GM12891 (cell line): ENCODE measurements around the gene N4BP2.
"Not testable (repeated sequence)": the region's sequence is repeated elsewhere in the genome, so short reads cannot be mapped to it uniquely, and the experiment has no call there.

Source experiments
- DNase-seq: peaks from one replicate; pipeline ENCODE4 v3.0.0; 2011; ENCODE audit warnings: low spot score; ENCODE audit not compliant: insufficient read length
- FAIRE-seq: peaks from 2 replicates; lab custom pipeline; 2011; peaks lifted over from hg19 to GRCh38; lab: Jason Lieb, UNC
- PAX5 ChIP-seq: IDR thresholded peaks from 2 replicates; pipeline ENCODE4 v1.6.1; 2011; ENCODE audit warnings: low read length, moderate library complexity, mild to moderate bottlenecking; ENCODE audit not compliant: insufficient read depth, severe bottlenecking
- POLR2A ChIP-seq: IDR thresholded peaks from 2 replicates; pipeline ENCODE4 v1.6.1; 2011; ENCODE audit warnings: low read depth, low read length, control low read depth
- POLR2AphosphoS5 ChIP-seq: IDR thresholded peaks from 2 replicates; pipeline ENCODE4 v1.6.1; 2011; ENCODE audit warnings: low read depth, low read length, control low read depth
- POU2F2 ChIP-seq: IDR thresholded peaks from 2 replicates; pipeline ENCODE4 v1.6.1; 2011; ENCODE audit warnings: low read depth, mild to moderate bottlenecking, control low read depth, low read length, moderate library complexity
- SPI1 ChIP-seq: IDR thresholded peaks from 2 replicates; pipeline ENCODE4 v1.6.1; 2011; ENCODE audit warnings: low read depth, low read length, control low read depth
- TAF1 ChIP-seq: IDR thresholded peaks from 2 replicates; pipeline ENCODE4 v1.6.1; 2011; ENCODE audit warnings: low read depth, low read length, control low read depth

N4BP2 gene

DNA sequence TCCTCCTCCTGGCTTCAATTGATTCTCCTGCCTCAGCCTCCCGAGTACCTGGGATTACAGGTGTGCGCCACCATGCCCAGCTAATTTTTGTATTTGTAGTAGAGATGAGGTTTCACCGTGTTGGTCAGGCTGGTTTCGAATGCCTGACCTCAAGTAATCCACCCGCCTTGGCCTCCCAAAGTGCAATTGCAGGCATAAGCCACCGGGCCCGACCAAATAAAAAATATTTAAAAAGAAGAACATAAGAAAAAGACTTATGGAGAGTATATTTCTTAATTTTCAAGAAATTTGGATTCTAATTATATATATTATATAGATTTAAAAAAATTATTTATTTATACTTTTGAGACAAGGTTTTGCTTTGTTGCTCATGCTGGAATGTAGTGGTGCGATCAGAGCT lies 29.8 kb downstream of the N4BP2 start:
- no peak for FAIRE-seq
- TF ChIP-seq POLR2AphosphoS5 (no peak), SPI1 (no peak)
- no peak for DNase-seq

DNA sequence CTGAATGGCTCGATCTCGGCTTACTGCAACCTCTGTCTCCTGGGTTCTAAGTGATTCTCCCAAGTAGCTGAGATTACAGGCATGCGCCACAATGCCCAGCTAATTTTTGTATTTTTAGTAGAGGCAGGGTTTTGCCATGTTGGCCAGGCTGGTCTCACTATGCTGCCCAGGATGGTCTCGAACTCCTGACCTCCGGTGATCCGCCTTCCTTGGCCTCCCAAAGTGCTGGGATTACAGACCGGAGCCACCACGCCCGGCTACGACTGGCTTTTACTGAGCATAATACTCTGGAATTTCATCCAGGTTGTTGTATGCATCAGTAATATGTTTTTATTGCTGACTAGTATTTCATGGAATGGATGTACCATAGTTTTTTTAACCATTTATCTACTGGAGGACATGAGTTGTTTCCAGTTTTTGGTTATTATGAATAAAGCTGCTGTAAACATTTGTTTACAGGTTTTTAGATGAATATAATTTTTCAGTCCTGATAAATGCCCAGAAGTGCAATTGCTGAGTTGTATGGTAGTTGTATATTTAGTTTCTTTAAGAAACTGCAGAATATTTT lies 31.2 kb downstream of the N4BP2 start:
- DNase-seq (no peak), FAIRE-seq (no peak)
- TF ChIP-seq POU2F2 (no peak), SPI1 (no peak), TAF1 (no peak), PAX5 (no peak), POLR2A (no peak), POLR2AphosphoS5 (no peak)

DNA sequence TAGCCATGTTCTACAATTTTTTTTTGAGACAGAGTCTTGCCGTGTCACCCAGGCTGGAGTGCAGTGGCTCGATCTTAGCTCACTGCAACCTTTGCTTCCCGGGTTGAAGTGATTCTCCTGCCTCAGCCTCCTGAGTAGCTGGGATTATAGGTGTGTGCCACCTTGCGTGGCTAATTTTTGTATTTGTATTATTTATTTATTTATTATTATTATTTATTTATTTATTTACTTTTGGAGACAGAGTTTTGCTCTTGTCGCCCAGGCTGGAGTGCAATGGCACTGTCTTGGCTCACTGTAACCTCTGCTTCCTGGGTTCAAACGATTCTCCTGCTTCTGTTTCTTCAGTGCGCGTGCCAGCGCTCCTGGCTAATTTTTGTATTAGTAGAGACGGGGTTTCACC lies 36.8 kb downstream of the N4BP2 start:
- FAIRE-seq, DNase-seq: not testable (repeated sequence)

DNA sequence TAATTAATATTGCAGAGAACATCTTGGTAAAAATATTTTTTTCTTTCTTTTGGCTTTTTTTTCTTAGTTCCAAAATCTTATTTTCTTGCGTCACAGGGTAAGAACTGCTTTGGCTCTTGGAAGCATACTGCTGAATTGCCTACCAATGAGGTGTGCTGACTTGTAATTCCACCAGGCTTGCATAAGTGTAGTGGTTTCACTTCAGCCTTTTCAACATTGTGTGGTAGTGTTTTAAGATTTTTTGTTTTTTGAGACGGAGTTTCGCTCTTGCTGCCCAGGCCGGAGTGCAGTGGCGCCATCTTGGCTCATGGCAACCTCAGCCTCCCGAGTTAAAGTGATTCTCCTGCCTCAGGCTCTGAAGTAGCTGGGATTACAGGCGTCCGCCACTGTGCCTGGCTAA lies 42.4 kb downstream of the N4BP2 start:
- FAIRE-seq = no peak
- DNase-seq = no peak
- TF ChIP-seq POLR2A = no peak
- no peak for TF ChIP-seq POLR2AphosphoS5
- no peak for TF ChIP-seq TAF1
- no peak for TF ChIP-seq POU2F2
- no peak for TF ChIP-seq PAX5
- no peak for TF ChIP-seq SPI1

DNA sequence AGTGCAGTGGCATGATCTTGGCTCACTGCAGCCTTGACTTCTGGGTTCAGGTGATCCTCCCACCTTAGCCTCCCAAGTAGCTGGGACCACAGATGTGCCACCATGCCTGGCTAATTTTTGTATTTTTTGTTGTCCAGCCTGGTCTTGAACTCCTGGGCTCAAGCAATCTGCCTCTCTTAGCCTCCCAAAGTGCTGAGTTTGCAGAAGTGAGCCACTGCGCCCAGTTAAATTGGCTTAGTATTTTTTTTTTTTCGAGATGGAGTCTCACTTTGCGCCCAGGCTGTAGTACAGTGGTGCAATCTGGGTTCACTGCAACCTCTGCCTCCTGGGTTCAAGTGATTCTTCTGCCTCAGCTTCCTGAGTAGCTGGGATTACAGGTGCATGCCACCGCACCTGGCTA lies 50.5 kb downstream of the N4BP2 start:
- not testable (repeated sequence) for FAIRE-seq

DNA sequence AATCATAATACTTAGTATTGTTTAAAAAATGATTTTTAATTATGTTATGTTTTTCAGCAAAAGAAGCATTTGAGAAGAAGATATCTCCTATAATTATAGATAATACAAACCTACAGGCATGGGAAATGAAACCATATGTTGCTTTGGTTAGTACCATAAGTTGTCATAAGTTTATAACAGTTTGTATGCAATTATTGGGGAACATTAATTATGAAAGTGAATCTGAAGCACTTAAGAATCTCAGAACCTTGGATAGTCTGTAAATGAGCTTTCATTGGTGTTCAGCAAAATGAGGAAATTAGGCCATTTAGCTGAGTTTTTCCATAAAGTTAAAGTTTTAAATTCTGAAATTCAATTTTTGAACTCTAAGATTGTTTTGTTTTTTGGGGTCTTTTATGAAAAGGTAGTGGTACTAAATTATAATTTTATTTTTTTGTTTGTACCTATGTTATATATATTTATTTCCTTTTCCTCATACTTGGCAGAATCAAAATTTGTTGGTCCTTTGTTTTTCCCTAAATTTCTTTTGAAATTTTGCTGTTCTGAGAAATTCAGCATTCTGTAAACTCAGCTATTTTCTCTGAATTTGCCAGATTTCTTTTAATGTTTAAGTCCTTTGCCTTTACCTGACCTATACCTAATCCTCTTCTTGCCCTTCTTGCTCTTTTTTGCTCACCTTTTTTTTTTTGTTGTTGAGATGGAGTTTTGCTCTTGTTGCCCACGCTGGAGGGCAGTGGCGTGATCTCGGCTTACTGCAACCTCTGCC lies 55.6 kb downstream of the N4BP2 start:
- no peak for FAIRE-seq
- no peak for TF ChIP-seq POLR2A
- TF ChIP-seq PAX5 = no peak
- TF ChIP-seq SPI1 = no peak
- TF ChIP-seq TAF1 = no peak
- no peak for TF ChIP-seq POU2F2
- TF ChIP-seq POLR2AphosphoS5 = no peak
- no peak for DNase-seq

More for the DNA sequence above, 50.5 kb downstream of the N4BP2 start:
- not testable (repeated sequence) for DNase-seq

DNA sequence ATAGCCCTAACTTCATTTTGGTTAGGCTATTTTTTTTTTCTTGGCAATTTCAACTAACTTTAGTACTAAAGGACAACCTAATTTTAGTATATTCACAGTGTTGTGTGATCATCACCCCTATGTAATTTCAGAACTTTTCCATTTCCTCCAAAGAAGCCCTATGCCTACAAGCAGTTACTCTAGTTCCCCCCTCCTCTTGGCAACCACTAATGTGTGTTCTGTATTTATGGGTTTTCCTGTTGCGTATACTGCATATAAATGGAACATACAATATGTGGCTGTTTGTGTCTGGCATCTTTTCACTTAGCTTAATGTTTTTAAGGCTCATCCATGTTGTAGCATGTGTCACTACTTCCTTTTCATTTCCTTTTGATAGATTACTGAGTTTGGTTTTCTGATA lies 57.6 kb downstream of the N4BP2 start:
- TF ChIP-seq POLR2AphosphoS5 = no peak
- no peak for TF ChIP-seq PAX5
- no peak for TF ChIP-seq POU2F2
- TF ChIP-seq POLR2A = no peak
- no peak for TF ChIP-seq TAF1
- TF ChIP-seq SPI1 = no peak
- no peak for FAIRE-seq
- DNase-seq = no peak

DNA sequence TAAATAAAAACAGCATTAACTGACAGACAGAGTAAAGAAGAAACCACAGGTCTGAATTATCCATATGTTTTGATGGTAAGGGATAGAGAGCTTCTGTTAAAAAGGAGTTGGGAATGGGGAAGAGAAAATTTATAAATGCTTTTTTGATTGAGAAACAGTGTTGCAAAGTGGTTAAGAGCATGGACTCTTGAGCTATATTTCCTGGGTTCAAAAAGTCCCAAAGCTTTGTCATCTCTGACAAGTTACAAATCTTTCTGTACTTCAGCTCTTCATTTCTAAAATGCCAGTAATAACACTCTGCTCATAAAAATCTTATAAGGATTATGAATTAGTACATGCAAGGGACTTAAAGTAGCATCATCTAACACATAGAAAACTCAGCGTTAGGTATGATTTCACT lies 62.2 kb downstream of the N4BP2 start:
- no peak for DNase-seq
- FAIRE-seq = no peak
- TF ChIP-seq TAF1 = no peak
- TF ChIP-seq POLR2A = no peak
- no peak for TF ChIP-seq POU2F2
- no peak for TF ChIP-seq PAX5
- no peak for TF ChIP-seq POLR2AphosphoS5
- no peak for TF ChIP-seq SPI1

DNA sequence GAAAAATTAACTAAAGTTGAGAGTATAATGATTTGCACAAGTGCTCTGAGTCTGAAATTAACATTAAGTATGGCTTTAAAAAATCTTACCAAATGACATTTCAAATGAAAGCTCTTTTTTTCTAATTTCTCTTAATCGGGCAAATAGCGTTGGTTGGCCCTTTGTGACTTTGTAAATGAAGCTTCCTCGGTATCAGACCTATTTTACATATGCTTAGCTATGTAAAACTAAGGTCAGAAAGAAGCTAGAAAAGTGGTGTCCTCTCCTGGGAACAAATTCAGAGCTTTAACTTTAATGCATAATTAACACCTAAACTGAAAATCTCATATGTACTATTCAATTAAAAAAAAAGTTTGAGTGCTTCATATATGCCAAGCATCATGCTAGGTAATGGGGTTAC lies 62.7 kb downstream of the N4BP2 start:
- TF ChIP-seq POU2F2 = no peak
- no peak for TF ChIP-seq PAX5
- no peak for TF ChIP-seq POLR2AphosphoS5
- no peak for TF ChIP-seq POLR2A
- TF ChIP-seq TAF1 = no peak
- no peak for TF ChIP-seq SPI1
- FAIRE-seq (no peak), DNase-seq (no peak)

DNA sequence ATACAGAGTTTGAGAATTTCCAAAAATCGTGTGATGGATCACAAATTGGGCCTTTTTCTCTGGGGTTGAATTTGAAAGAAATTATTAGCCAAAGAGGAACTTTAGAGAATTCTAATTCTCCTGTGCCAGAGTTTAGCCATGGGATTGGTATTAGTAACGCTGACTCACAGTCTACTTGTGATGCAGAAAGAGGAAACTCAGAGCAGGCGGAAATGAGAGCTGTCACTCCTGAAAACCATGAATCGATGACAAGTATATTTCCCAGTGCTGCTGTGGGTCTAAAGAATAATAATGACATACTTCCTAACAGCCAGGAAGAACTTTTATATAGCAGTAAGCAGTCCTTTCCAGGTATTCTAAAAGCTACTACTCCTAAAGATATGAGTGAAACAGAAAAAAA lies 64.9 kb downstream of the N4BP2 start:
- no peak for DNase-seq
- TF ChIP-seq SPI1 = 0 out of 2 replicates have a peak, but pooled peaks have one; percentile 25
- TF ChIP-seq POLR2A = no peak
- peak; percentile 72 for FAIRE-seq
